ENCODE results near the gene RHOF. TPM values are rescaled to one million over a fixed set of nuclear protein-coding genes. Genes with fewer than 3 reads are reported as not detected.

The RHOF gene
- total and polyA plus RNA-seq, 9 donors = 3.7 to 37.3 (median 15.8) TPM

- intact Hi-C loops (cut with DNase I) = no loop called here
- WGBS, 3 donors = 92 to 96% (median 93%) methylated on average over 3 of the region's 3 CpGs
These were observed 37.9 kb downstream of the RHOF start for GRCh38 chr12:121755591-121755990.

DNA sequence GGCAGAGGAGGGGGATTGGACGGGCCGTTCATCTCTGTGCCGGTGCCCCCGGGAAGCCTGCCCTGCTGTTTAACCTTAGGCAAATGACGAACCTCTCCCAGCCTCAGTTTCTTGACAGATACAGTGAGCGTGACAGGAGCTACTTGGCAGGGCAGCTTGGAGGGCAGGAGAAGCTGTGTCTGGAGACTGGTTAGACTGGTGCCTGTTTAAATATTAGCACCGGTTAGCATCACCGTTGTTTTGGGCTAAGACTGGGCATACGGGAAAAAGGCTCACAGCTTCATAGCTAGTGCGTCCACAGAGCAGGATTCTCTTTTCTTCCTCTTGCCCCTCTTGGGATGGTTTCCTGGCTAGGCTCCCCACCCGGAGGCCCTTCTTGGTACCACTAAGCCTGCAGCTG is 38.7 kb downstream of the RHOF start:
- H3K36me3 ChIP-seq = no peaks in the 10 kb centered on the region
- no peak for DNase-seq
- H3K27me3 ChIP-seq = no peaks in the 10 kb centered on the region
- no peak for TF ChIP-seq POLR2A (IDR thresholded peaks at IDR 0.05)
- TF ChIP-seq, protein P1, sequence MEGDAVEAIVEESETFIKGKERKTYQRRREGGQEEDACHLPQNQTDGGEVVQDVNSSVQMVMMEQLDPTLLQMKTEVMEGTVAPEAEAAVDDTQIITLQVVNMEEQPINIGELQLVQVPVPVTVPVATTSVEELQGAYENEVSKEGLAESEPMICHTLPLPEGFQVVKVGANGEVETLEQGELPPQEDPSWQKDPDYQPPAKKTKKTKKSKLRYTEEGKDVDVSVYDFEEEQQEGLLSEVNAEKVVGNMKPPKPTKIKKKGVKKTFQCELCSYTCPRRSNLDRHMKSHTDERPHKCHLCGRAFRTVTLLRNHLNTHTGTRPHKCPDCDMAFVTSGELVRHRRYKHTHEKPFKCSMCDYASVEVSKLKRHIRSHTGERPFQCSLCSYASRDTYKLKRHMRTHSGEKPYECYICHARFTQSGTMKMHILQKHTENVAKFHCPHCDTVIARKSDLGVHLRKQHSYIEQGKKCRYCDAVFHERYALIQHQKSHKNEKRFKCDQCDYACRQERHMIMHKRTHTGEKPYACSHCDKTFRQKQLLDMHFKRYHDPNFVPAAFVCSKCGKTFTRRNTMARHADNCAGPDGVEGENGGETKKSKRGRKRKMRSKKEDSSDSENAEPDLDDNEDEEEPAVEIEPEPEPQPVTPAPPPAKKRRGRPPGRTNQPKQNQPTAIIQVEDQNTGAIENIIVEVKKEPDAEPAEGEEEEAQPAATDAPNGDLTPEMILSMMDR (IDR thresholded peaks at IDR 0.05) = no peak
- no peak for TF ChIP-seq EP300 (IDR thresholded peaks at IDR 0.05)
- H3K4me1 ChIP-seq (ENCODE audit: insufficient read depth) = no peaks in the 10 kb centered on the region
- H3K9me3 ChIP-seq = no peaks in the 10 kb centered on the region
- no peak overlapping the region for H3K27ac ChIP-seq
- intact Hi-C loops (cut with DNase I) = no loop called here
- 93 to 95% (median 95%) methylated on average over 11 of the region's 11 CpGs for WGBS, 3 donors
- H3K4me3 ChIP-seq = no peak overlapping the region

More at GRCh38 chr12:121755591-121755990, 37.9 kb downstream of the RHOF start:
- Histone ChIP-seq H3K36me3 (no peaks in the 10 kb centered on the region), H3K4me3 (no peak overlapping the region), H3K4me1 (ENCODE audit: insufficient read depth) (no peaks in the 10 kb centered on the region), H3K27ac (no peak overlapping the region), H3K9me3 (no peaks in the 10 kb centered on the region), H3K27me3 (no peaks in the 10 kb centered on the region)
- TF ChIP-seq, protein P1 (IDR thresholded peaks at IDR 0.05) = no peak
- TF ChIP-seq POLR2A (IDR thresholded peaks at IDR 0.05) (no peak), EP300 (IDR thresholded peaks at IDR 0.05) (no peak)
- no peak for DNase-seq

- Histone ChIP-seq H3K27ac (no peak overlapping the region), H3K36me3 (no peaks in the 10 kb centered on the region), H3K4me1 (ENCODE audit: insufficient read depth) (peaks cover 5% of the 10 kb centered on the region), H3K4me3 (no peak overlapping the region), H3K9me3 (no peaks in the 10 kb centered on the region), H3K27me3 (no peaks in the 10 kb centered on the region)
- DNase-seq = no peak
- intact Hi-C loops (cut with DNase I) = no loop called here
- 73 to 86% (median 79%) methylated on average over 12 of the region's 12 CpGs for WGBS, 3 donors
- TF ChIP-seq EP300 (IDR thresholded peaks at IDR 0.05) (no peak), POLR2A (IDR thresholded peaks at IDR 0.05) (no peak)
- TF ChIP-seq, protein P1 (IDR thresholded peaks at IDR 0.05) = no peak
These were observed 39.6 kb downstream of the RHOF start for GRCh38 chr12:121753844-121754264.

DNA sequence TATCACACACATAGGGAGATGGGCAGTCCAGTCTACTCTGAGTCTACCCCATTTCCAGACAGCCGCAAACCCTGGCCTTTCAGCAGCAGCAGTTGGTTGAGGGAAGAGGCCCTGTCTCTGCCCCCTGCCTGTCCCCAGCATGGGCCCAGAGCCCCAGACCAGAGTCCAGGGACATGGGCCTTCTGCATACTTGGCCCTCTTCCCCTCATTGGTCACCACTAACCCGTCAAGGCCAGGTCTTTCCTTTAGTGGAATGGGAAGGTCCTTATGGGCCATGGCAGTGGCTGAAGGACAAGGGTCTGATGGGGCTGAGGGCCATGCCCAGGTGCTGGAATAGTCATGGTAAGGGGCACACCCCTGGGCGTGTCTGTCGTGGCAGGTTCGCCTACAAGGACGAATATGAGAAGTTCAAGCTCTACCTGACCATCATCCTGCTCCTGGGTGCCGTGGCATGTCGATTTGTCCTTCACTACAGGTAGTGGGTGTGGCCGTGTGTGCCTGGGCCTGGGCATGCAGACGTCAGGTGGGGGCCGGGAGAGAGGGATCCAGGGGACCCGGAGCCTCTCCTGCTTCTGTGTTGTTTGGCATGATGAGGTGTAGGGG is 41.6 kb downstream of the RHOF start:
- intact Hi-C loops (cut with DNase I) = no loop called here
- Histone ChIP-seq H3K27me3 (no peaks in the 10 kb centered on the region), H3K36me3 (no peaks in the 10 kb centered on the region), H3K9me3 (no peaks in the 10 kb centered on the region), H3K4me3 (no peak overlapping the region), H3K27ac (no peak overlapping the region), H3K4me1 (ENCODE audit: insufficient read depth) (peaks cover 13% of the 10 kb centered on the region)
- TF ChIP-seq POLR2A (IDR thresholded peaks at IDR 0.05) (no peak), EP300 (IDR thresholded peaks at IDR 0.05) (no peak)
- TF ChIP-seq, protein P1 (IDR thresholded peaks at IDR 0.05) = no peak
- WGBS, 3 donors = 87 to 93% (median 90%) methylated on average over 11 to 12 of the region's 12 CpGs
- DNase-seq = no peak
